NCI-H748 (cell line): ENCODE data around the gene NUMBL.
"Not testable (repeated sequence)": the region's sequence is repeated elsewhere in the genome, so short reads cannot be mapped to it uniquely, and the experiment has no call there.

Source experiments
- DNase-seq: peaks from one replicate; lab custom pipeline; 2025; ENCODE audit not compliant: unreplicated experiment; lab: John Stamatoyannopoulos, UW

Gene NUMBL

GRCh38 chr19:40633207-40633606 lies 57.2 kb downstream of the NUMBL start:
- DNase-seq = no peak

- no peak for DNase-seq
Measured at GRCh38 chr19:40632311-40633036, 58.0 kb downstream of the NUMBL start.

DNA sequence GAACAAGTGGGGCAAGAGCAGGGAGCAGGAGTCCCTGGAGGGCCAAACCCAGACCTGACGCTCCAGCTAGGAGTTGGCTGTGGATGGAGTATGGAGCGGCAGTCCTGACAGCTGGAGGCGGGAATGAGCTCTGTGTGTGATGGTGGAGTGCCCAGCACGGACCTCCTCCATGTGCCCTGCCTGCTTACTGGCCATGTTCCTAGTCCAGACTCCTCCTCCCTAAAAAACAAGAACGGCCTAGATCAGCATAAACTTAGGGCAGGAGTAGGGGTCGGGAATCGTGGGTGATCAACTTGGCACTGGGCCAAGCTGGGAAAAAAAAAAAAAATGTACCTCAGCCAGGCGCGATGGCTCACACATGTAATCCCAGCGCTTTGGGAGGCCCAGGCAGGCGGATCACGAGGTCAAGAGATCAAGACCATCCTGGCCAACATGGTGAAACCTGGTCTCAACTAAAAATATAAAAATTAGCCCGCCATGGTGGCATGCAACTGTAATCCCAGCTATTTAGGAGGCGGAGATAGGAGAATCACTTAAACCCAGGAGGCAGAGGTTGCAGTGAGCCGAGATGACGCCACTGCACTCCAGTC lies 59.8 kb downstream of the NUMBL start:
- DNase-seq = no peak

- DNase-seq = no peak
Measured at GRCh38 chr19:40629346-40629745, 61.1 kb downstream of the NUMBL start.

GRCh38 chr19:40627486-40628279 lies 62.8 kb downstream of the NUMBL start:
- DNase-seq = no peak

DNA sequence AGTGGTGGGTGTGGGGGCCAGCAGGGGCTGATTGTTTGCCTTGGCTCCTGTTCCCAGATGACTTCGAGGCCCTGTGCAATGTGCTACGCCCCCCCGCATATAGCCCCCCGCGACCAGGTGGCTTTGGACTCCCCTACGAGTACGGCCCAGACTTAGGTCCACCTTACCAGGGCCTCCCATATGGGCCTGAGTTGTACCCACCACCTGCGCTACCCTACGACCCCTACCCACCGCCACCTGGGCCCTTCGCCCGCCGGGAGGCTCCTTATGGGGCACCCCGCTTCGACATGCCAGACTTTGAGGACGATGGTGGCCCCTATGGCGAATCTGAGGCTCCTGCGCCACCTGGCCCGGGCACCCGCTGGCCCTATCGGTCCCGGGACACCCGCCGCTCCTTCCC lies 63.5 kb downstream of the NUMBL start:
- DNase-seq = no peak

- DNase-seq = no peak
Measured at GRCh38 chr19:40625406-40626120, 64.9 kb downstream of the NUMBL start.

DNA sequence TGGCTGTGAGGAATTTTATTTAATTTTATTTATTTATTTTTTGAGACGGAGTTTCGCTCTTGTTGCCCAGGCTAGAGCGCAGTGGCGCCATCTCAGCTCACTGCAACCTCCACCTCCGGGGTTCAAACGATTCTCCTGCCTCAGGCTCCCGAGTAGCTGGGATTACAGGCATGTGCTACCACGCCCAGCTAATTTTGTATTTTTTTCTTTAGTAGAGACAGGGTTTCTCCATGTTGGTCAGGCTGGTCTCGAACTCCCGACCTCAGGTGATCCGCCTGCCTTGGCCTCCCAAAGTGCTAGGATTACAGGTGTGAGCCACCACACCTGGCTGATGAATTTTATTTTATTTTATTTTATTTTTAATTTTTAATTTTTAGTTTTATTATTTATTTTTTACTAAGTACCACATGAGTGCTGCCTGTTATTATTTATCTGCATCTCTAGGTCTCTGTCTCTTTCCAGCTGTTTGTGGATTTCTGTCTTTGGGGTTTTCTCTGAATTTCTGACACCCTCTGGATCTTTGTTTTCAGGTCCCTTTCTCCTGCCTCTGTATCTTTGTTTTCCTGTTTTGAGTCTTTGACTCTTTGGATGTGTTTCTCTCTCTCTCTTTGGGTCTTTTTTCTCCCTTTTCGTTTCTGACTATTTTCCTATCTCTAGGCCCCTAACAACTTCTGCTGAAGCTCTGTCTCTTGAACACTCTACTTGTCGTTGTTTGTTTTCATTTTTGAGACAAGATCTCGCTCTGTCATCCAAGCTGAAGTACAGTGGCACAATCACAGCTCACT lies 65.9 kb downstream of the NUMBL start:
- DNase-seq = not testable (repeated sequence)

DNA sequence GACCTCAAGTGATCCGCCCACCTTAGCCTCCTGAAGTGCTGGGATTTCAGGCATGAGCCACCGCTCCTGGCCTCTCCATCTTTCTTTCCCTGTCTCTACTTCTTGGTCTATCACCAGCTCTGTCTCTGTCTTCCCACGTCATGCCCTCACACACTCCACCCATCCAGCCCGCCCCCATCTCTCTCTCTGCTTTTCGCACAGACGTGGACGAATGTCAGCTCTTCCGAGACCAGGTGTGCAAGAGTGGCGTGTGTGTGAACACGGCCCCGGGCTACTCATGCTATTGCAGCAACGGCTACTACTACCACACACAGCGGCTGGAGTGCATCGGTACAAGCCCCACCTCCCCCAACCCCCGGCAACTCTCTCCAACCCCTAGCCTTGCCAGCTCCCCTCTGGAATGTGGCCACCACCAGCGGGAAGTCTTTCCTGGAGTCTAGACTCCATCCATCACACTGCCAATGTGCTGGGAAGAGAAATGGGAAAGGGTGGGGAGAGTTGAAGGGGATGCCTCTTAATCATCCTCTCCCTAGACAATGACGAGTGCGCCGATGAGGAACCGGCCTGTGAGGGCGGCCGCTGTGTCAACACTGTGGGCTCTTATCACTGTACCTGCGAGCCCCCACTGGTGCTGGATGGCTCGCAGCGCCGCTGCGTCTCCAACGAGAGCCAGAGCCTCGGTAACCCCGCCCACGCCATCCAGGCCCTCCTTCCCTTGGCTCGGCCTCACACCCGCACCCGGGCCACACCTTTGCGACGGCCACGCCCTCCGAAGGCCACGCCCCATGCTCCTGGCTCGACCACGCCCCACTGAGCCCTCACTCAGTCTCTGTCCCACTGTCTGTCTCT lies 66.8 kb downstream of the NUMBL start:
- peak; percentile 98 for DNase-seq

GRCh38 chr19:40622773-40623075 lies 67.7 kb downstream of the NUMBL start:
- no peak for DNase-seq

GRCh38 chr19:40621966-40622772 lies 68.3 kb downstream of the NUMBL start:
- DNase-seq = no peak

DNA sequence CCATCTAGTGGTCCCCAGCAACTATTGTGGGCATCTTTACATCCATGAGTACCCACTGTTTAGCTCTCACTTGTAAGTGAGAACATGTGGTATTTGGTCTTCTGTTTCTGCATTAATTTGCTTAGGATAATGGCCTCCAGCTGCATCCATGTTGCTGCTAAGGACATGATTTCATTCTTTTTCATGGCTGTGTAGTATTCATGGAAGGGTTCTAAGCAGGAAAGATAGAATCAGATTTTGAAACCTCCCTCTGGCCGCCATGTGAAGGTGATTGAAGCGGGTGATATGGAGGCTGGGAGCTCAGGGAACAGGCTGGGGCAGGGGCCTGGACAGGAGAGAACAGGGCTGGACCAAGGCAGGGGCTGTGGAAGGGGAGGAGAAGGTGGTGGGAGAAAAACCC lies 69.2 kb downstream of the NUMBL start:
- DNase-seq = no peak

- no peak for DNase-seq
Measured at GRCh38 chr19:40620161-40620485, 70.3 kb downstream of the NUMBL start.

DNA sequence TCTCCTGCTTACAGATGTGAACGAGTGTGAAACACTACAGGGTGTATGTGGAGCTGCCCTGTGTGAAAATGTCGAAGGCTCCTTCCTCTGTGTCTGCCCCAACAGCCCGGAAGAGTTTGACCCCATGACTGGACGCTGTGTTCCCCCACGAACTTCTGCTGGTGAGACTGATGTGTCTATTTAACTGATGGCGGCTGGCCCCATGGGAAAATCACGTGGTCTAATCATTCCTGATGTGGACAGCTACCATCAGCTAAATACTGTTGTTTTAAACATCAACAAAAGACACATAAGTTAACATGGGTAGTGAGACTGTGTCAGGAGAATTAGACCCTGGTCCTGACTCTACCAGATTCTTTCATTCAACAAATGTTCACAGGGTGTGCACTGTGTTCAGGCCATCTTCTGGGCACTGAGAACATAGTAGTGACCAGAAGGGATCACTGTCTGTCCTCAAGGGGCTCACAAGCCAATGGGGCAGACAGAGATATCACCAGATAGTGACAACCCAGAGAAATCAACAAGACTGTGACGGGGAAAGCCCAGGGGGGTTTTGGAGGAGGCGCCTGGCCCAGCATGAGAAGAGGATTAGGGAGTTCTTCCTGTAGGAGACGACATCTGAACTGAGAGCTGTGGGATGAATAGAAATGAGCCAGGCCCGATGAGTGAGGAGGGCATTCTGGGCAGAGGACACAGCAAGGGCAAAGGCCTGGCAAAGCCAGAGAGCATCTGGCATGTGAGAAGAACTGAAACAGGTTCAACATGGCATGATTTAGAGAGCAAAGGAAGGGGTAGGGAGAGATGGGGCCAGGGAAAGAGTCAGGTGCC lies 70.9 kb downstream of the NUMBL start:
- no peak for DNase-seq

GRCh38 chr19:40617961-40618360 lies 72.5 kb downstream of the NUMBL start:
- no peak for DNase-seq

GRCh38 chr19:40616941-40617340 lies 73.5 kb downstream of the NUMBL start:
- DNase-seq = no peak

DNA sequence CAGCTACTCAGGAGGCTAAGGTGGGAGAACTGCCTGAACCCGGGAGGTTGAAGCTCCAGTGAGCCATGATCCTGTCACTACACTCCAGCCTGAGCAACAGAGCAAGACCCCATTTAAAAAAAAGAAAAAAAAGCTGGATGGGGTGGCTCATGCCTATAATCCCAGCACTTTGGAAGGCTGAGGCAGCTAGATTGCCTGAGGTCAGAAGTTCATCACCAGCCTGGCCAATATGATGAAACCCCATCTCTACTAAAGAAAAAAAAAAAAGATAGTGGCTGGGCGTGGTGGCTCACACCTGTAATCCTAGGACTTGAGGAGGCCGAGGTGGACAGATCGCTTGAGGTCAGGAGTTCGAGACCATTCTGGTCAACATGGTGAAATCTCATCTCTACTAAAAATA lies 74.3 kb downstream of the NUMBL start:
- DNase-seq = no peak
